A549 (cell line): ENCODE measurements around the gene DOCK7. TPM values are rescaled to one million over a fixed set of nuclear protein-coding genes. Genes with fewer than 3 reads are reported as not detected.

Source experiments
- ATAC-seq, 2 experiments: fragments of 200-7000 bp in 1 of 2; fragments of >200 bp in 1 of 2; cut with Nextera tagmentation in 1 of 2; cut with Tn5 transposase in 1 of 2; 3 replicates each; pipeline versions ENCODE4 v1.8.0 to v1.9.1; 2018 to 2020; ENCODE audit warnings: mild to moderate bottlenecking in 1 of 2, moderate library complexity in 1 of 2
- CTCF ChIA-PET: fragments of 300-600 bp; sonication (Branson Sonifier 250); formaldehyde crosslinking; extraction: SDS; loops from one replicate; lab custom pipeline; 2021; ENCODE audit warnings: antibody characterized with exemption, inconsistent platforms; lab: Yijun Ruan, JAX
- POLR2A ChIA-PET: fragments of 350-600 bp; formaldehyde crosslinking; extraction: SDS; loops from one replicate; lab custom pipeline; 2021; ENCODE audit warnings: antibody characterized with exemption, inconsistent platforms; lab: Yijun Ruan, JAX
- DNase-seq, 2 experiments: peaks; one replicate each; pipeline versions ENCODE4 v3.0.0 to v3.0.0-alpha.2; 2011 to 2016; ENCODE audit warnings: low read depth in 1 of 2, low spot score in 1 of 2
- FAIRE-seq: peaks from 2 replicates; lab custom pipeline; 2011; peaks lifted over from hg19 to GRCh38; lab: Jason Lieb, UNC
- H3K27ac ChIP-seq, 2 experiments: fragments of >200 bp; sonication (Bioruptor Twin); formaldehyde crosslinking; 3 replicates each; pipeline ENCODE4 v1.5.1; 2016 to 2017
- H3K4me1 ChIP-seq: fragments of >200 bp; sonication (Bioruptor Twin); formaldehyde crosslinking; 3 replicates; pipeline ENCODE4 v1.6.1; 2016
- H3K4me2 ChIP-seq: fragments of >200 bp; sonication (Bioruptor Twin); formaldehyde crosslinking; 3 replicates; pipeline ENCODE4 v1.6.1; 2016
- H3K4me3 ChIP-seq: fragments of >200 bp; sonication (Bioruptor Twin); formaldehyde crosslinking; 3 replicates; pipeline ENCODE4 v1.5.1; 2016
- H3K9me3 ChIP-seq: fragments of >200 bp; sonication (Bioruptor Twin); formaldehyde crosslinking; 3 replicates; pipeline ENCODE4 v1.6.1; 2016
- ATOH8 ChIP-seq: fragments of 250-450 bp; sonication (Bioruptor Pico); IDR thresholded peaks from 2 replicates; pipeline ENCODE4 v1.5.0; 2020; ENCODE audit warnings: low read depth, mild to moderate bottlenecking, moderate library complexity
- CBX2 ChIP-seq: fragments of 200-600 bp; sonication (generic); IDR thresholded peaks from 2 replicates; pipeline ENCODE4 v1.6.1; 2016; ENCODE audit warnings: low read depth, mild to moderate bottlenecking, borderline replicate concordance
- CEBPB ChIP-seq, 2 experiments: fragments of >200 bp in 1 of 2; sonication (Bioruptor Twin) in 1 of 2; formaldehyde crosslinking in 1 of 2; IDR thresholded peaks; 2 replicates each; pipeline ENCODE4 v1.6.1; 2012 to 2016
- CTCF ChIP-seq: fragments of >200 bp; sonication (Bioruptor Twin); formaldehyde crosslinking; IDR thresholded peaks from 3 replicates; pipeline ENCODE4 v1.5.1; 2016
- ELK1 ChIP-seq: fragments of 150-350 bp; IDR thresholded peaks from 2 replicates; pipeline ENCODE4 v1.6.1; 2014; ENCODE audit warnings: low read depth, mild to moderate bottlenecking, low read length
- FOSB ChIP-seq: fragments of 250-450 bp; sonication (Bioruptor Pico); IDR thresholded peaks from 2 replicates; pipeline ENCODE4 v1.5.0; 2020; ENCODE audit warnings: mild to moderate bottlenecking, moderate library complexity
- FOSL2 ChIP-seq, 2 experiments: fragments of 450-650 bp in 1 of 2; fragments of >200 bp in 1 of 2; sonication (Bioruptor Twin) in 1 of 2; formaldehyde crosslinking; IDR thresholded peaks; 2 replicates each; pipeline versions ENCODE4 v1.5.0 to v1.6.1; 2016 to 2020; ENCODE audit warnings: mild to moderate bottlenecking in 1 of 2, moderate library complexity in 1 of 2
- JUN ChIP-seq, 2 experiments: fragments of >200 bp; sonication (Bioruptor Twin); formaldehyde crosslinking; IDR thresholded peaks; 2 replicates in 1 of 2; 3 replicates in 1 of 2; pipeline ENCODE4 v1.6.1; 2016 to 2017
- KDM1A ChIP-seq: fragments of 200-600 bp; sonication (generic); IDR thresholded peaks from 2 replicates; pipeline ENCODE4 v1.6.1; 2016; ENCODE audit warnings: low read depth, mild to moderate bottlenecking
- MAX ChIP-seq: IDR thresholded peaks from 2 replicates; pipeline ENCODE4 v1.6.1; 2012
- NR3C1 ChIP-seq: fragments of >200 bp; sonication (Bioruptor Twin); formaldehyde crosslinking; IDR thresholded peaks from 3 replicates; pipeline ENCODE4 v1.6.1; 2017
- PHF8 ChIP-seq: fragments of 200-600 bp; sonication (generic); IDR thresholded peaks from 2 replicates; pipeline ENCODE4 v1.6.1; 2016; ENCODE audit warnings: low read depth, mild to moderate bottlenecking, antibody characterized with exemption, moderate library complexity, borderline replicate concordance
- POLR2A ChIP-seq: IDR thresholded peaks from 2 replicates; pipeline ENCODE4 v1.6.1; 2012; ENCODE audit warnings: mild to moderate bottlenecking, low read length
- SMC3 ChIP-seq: fragments of >200 bp; sonication (Bioruptor Twin); formaldehyde crosslinking; IDR thresholded peaks from 3 replicates; pipeline ENCODE4 v1.6.1; 2018; ENCODE audit warnings: inconsistent platforms
- TFCP2L1 ChIP-seq: fragments of 250-450 bp; sonication (Bioruptor Pico); IDR thresholded peaks from 2 replicates; pipeline ENCODE4 v1.5.0; 2021; ENCODE audit warnings: mild to moderate bottlenecking
- TP53 ChIP-seq: fragments of 250-450 bp; sonication (Bioruptor Pico); IDR thresholded peaks from 2 replicates; pipeline ENCODE4 v1.5.0; 2021; ENCODE audit warnings: mild to moderate bottlenecking, moderate library complexity
- ZFP36 ChIP-seq: fragments of 450-650 bp; IDR thresholded peaks from 2 replicates; pipeline ENCODE4 v1.6.1; 2014; ENCODE audit warnings: borderline replicate concordance; ENCODE audit not compliant: partially characterized antibody
- ZNF302 ChIP-seq: fragments of 250-450 bp; sonication (Bioruptor Pico); IDR thresholded peaks from 2 replicates; pipeline ENCODE4 v1.9.0; 2021; ENCODE audit warnings: inconsistent platforms, mild to moderate bottlenecking, moderate library complexity
- WGBS: methylation state at CpG from one replicate; pipeline ENCODE4 v1.1.6; 2017; ENCODE audit errors: missing lambda C conversion rate; 5-methylcytosine and 5-hydroxymethylcytosine counted together
- polyA minus RNA-seq: library from RNA; depleted of rRNA, polyadenylated mRNA; stranded (reverse); fragments of >200 nt; gene quantifications from 2 replicates; pipeline ENCODE4 v1.2.3, GENCODE V29; 2011; rRNA and poly(A)+ RNA removed
- polyA plus RNA-seq, 4 experiments: library from polyadenylated mRNA; depleted of rRNA in 3 of 4; stranded (reverse); fragments of >200 nt; fragmentation: RNase III in 1 of 4; extraction: RNeasy Plus Mini Kit Qiagen cat#74134 plus additional on column Dnase treatment in 1 of 4; gene quantifications; 2 replicates in 3 of 4; 3 replicates in 1 of 4; pipeline ENCODE4 v1.2.3, GENCODE V29; 2011 to 2017

Gene DOCK7
- polyA plus RNA-seq (2011; rRNA removed) (33.3 and 39.1 TPM in 2 replicates), polyA plus RNA-seq (2017; fragmentation: RNase III; extraction: RNeasy Plus Mini Kit Qiagen cat#74134 plus additional on column Dnase treatment) (19.9 to 31.1 TPM (median 25.5 TPM) in 3 replicates), polyA minus RNA-seq (38.1 and 55.7 TPM in 2 replicates)
- 9.4 and 11.4 TPM in 2 replicates for polyA plus RNA-seq (2012; cell fraction: cytosol; rRNA removed)
- polyA plus RNA-seq (2012; cell fraction: nucleus; rRNA removed): 6.6 and 8.3 TPM in 2 replicates

GRCh38 chr1:62687903-62688686 lies at the start of gene DOCK7:
DOCK7 (minus strand) TSS chr1:62688386; CDS start chr1:62688264, 122 bp downstream.
- POLR2A ChIA-PET: interaction anchor here (0.8 kb wide), 1 partner anchor 39 kb away, joined by 3 read pairs; no protein-coding TSS in a partner anchor
- H3K4me3 ChIP-seq: peak within 1 kb of the TSS; percentile 98
- WGBS: 2% methylated on average over 41 of the region's 107 CpGs
- TF ChIP-seq TP53: no peak
- peak; percentile 46 for TF ChIP-seq PHF8
- no peak for TF ChIP-seq ATOH8 (CRISPR knock-in tag)
- TF ChIP-seq FOSB (CRISPR knock-in tag): no peak
- TF ChIP-seq POLR2A: peak; percentile 43
- peak in 1 of 2 experiments; percentile 59; a peak in 3 of 5 replicates for TF ChIP-seq JUN (IDR thresholded peaks at IDR 0.05)
- peak; percentile 45; the same call in 1 of the 2 replicates for TF ChIP-seq KDM1A
- 0 out of 3 replicates have a peak, but pooled peaks have one; percentile 9 for TF ChIP-seq SMC3
- TF ChIP-seq ZNF302 (CRISPR knock-in tag): no peak
- no peak for TF ChIP-seq NR3C1
- TF ChIP-seq MAX: peak; percentile 55
- TF ChIP-seq TFCP2L1 (CRISPR knock-in tag): no peak
- TF ChIP-seq CEBPB (IDR thresholded peaks at IDR 0.05): no peak
- TF ChIP-seq ZFP36: peak; percentile 98
- TF ChIP-seq, all 56 proteins: peak for 7
- ATAC-seq (peak; percentile 93 to 94), DNase-seq (peak; percentile 57 to 77), FAIRE-seq (no peak)
- Histone ChIP-seq H3K27ac (peak within 1 kb of the TSS; percentile 96 to 99), H3K9me3 (no peaks in the 10 kb centered on the region), H3K4me1 (peaks cover 26% of the 10 kb centered on the region), H3K4me2 (peak within 1 kb of the TSS; percentile 90)
- CTCF ChIA-PET: interaction anchor here (0.6 kb wide), 1 partner anchor 58 kb away, joined by 3 read pairs; no protein-coding TSS in a partner anchor

GRCh38 chr1:62735491-62736171 lies 47.4 kb upstream of the DOCK7 start:
- Histone ChIP-seq H3K4me1 (peaks cover 4% of the 10 kb centered on the region; the same call in 1 of the 3 replicates), H3K9me3 (no peaks in the 10 kb centered on the region), H3K4me2 (no peak overlapping the region), H3K4me3 (no peak overlapping the region), H3K27ac (no peak overlapping the region)
- ChIA-PET POLR2A (no interaction called here), CTCF (interaction anchor here (1.9 to 2.5 kb wide), 2 partner anchors 11 to 205 kb away, joined by 7 to 13 read pairs; no protein-coding TSS in a partner anchor)
- 49% methylated on average over 3 of the region's 3 CpGs for WGBS
- FAIRE-seq: no peak
- no peak for DNase-seq
- no peak for ATAC-seq
- TF ChIP-seq CBX2: no peak
- TF ChIP-seq FOSL2 (IDR thresholded peaks at IDR 0.05): no peak
- TF ChIP-seq FOSL2 (CRISPR knock-in tag; IDR thresholded peaks at IDR 0.05): 0 out of 2 replicates have a peak, but pooled peaks have one; percentile 26

GRCh38 chr1:62732331-62732730 lies 44.1 kb upstream of the DOCK7 start:
- no peak overlapping the region for H3K27ac ChIP-seq

More at GRCh38 chr1:62732331-62732730, 44.1 kb upstream of the DOCK7 start:
- Histone ChIP-seq H3K4me3 (no peak overlapping the region), H3K4me1 (peaks cover 4% of the 10 kb centered on the region; the same call in 1 of the 3 replicates), H3K4me2 (no peak overlapping the region), H3K9me3 (no peaks in the 10 kb centered on the region)
- ATAC-seq: no peak
- no peak for DNase-seq
- no peak for TF ChIP-seq ELK1
- no peak for TF ChIP-seq CTCF
- no peak for TF ChIP-seq ZFP36
- 86% methylated on average over 3 of the region's 3 CpGs for whole genome bisulfite sequencing
- FAIRE-seq: no peak
- CTCF ChIA-PET: interaction anchor here (0.9 kb wide), 1 partner anchor 14 kb away, joined by 3 read pairs; no protein-coding TSS in a partner anchor
- POLR2A ChIA-PET: no interaction called here
